HG03025 (cell line): ENCODE measurements around the gene EPN1.
"Not testable (repeated sequence)": the region's sequence is repeated elsewhere in the genome, so short reads cannot be mapped to it uniquely, and the experiment has no call there.

Experiments used
- ATAC-seq: cut with Tn5 transposase; IDR thresholded peaks from one replicate; pipeline ENCODE4 v1.9.1; 2021; ENCODE audit warnings: mild to moderate bottlenecking, moderate library complexity; ENCODE audit not compliant: unreplicated experiment, low FRiP score

EPN1 gene

DNA sequence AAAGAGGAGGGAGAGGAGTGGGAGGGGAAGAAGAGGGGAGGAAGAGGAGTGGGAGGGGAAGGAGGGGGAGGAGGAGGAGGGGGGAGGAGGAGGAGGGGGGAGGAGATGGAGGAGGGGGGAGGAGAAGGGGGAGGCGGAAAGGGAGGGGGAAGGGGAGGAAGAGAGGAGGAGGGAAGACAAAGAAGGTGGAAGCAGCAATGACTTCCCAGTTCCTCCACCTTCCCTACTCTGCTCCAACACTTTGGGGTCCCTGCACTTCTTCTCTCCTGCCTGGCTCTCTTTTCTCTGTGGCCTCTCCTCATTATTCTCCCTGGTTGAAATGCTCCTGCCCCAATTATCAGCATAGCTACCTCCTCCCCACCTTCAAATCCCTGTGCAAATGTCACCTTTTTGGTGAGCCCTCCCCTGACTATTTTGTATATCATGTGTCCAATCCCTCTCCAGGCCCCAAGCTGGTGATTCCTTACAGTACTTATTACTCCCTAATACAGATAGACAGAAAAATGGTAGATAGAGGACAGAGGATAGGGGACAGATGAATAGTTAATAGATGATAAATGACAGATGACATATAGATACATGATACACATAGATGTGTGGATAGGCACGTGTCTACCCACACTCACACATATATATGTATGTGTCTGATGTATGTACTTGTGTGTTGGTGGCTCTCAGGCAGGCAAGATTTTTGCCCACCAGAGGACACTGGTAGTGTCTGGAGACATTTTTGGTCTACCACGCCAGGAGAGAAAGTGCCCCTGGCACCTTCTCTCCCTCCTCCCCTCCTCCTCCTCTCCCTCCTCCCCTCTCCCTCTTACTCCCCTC lies 38.0 kb downstream of the EPN1 start:
- no peak for ATAC-seq

DNA sequence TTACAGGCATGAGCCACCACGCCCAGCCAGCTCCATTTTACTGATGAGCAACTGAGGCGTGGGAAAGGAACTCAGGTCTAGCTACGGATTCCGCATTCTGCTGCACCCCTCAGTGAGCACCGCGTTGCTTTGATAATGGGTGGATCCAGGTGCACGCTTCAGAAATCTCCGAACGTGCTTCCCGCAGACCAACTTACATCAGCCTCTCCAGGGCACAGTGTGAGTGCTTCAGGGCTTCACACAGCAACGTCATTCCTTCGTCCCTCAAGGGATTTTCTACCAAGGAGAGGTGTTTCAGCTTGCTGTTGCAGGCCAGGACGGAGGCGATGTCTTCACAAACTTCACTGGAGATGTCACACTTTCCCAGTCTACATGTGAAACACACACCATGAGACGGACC lies 41.5 kb downstream of the EPN1 start:
- no peak for ATAC-seq

DNA sequence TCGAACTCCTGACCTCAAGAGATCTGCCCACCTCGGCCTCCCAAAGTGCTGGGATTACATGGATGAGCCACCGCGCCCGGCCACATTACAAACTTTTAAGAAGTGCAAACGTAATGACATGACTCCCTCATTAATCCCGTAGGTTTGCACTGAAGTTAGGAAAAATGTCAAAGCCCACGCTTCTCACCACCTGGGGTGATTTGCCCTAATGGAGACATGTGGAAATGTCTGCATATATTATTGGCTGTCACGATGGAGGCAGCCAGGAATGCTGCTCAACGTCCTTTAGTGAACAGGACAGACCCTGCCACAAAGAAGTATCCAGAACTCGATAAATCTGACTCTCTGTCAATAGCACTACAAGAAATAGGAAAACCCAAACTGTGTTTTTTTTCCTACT lies 42.2 kb downstream of the EPN1 start:
- no peak for ATAC-seq

DNA sequence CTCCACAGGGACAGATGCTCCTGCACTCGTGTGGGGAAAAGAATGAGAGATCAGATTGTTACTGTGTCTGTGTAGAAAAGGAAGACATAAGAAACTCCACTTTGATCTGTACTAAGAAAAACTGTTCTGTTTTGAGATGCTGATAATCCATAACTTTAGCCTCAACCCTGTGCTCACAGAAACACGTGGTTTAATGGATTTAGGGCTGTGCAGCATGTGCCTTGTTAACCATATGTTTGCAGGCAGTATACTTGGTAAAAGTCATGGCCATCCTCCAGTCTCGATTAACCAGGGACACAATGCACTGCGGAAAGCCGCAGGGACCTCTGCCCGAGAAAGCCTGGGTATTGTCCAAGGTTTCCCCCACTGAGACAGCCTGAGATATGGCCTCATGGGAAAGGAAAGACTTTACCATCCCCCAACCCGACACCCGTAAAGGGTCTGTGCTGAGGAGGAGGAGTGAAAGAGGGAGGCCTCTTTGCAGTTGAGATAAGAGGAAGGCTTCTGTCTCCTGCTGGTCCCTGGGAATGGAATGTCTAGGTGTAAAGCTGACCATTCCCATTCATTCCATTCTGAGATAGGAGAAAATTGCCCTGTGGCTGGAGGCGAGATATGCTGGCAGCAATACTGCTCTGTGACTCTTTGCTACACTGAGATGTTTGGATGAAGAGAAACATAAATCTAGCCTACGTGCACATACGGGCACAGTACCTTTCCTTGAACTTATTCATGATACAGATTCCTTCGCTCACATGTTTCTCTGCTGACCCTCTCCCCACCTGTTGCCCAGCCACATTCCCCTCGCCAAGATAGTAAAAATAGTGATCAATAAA lies 43.1 kb downstream of the EPN1 start:
- not testable (repeated sequence) for ATAC-seq

DNA sequence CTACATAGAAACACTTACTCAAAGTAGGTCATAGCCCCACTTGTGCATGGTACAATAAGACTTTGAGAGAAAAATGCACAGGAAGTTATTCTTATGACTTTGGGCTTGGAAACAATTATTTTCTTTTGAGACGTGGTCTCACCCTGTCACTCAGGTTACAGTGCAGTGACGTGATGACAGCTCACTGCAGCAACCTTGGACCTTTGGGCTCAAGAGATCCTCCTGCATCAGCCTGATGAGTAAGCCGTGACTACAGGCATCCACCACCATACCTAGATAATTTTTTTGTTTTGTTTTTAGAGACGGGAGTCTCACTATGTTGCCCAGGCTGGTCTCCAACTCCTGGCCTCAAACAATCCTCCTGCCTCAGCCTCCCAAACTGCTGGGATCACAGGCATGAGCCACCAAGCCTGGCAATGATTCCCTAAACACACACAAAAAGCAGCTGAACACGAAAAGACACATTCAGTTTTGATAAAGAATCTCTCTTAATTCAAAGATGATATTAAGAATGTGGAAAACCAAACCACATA lies 45.3 kb downstream of the EPN1 start:
- no peak for ATAC-seq

DNA sequence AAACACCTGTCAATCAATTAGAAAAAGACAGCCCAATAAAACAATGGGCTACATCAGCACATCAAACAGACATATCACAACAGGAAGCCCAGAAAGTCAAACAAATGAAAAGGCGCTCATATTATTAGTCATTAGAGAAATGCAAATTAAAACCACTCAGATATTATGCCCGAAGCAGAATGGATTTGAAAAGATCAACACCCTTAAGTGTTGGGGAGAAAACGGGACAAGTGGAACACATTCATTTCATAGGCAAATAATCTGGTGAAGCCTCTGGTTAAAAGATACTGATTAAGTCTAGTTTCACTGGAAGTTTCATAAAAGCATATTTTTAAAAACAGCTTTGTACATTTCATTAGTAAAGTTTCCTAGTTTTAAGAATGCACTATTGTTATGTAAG lies 45.8 kb downstream of the EPN1 start:
- no peak for ATAC-seq

DNA sequence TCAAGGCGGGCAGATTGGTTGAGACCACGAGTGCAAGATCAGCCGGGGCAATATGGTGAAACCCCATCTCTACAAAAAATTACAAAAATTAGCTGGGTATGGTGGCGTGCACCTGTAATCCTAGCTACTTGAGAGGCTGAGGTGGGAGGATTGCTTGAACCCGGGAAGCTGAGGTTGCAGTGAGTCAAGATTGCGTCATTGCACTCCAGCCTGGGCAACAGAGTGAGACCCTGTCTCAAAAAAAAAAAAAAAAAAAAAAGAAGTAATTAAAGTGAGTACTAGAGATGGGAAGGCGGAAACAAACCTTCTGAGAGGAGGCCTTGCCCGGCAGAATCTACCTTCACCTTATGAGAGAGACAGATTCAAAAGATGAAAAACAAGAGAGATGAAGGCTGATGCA lies 48.5 kb downstream of the EPN1 start:
- ATAC-seq = no peak

DNA sequence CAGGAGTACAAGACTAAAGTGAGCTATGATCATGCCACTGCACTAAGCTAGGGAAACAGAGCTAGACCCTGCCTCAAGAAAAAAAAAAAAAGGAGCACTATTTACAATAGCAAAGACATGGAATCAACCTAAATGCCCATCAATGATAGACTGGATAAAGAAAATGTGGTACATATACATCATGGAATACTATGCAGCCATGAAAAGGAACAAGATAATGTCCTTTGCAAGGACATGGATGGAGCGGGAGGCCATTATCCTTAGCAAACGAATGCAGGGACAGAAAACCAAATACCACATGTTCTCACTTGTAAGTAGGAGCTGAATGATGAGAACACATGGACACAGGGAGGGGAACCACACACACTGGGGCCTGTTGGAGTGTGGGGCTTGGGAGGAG lies 55.4 kb downstream of the EPN1 start:
- not testable (repeated sequence) for ATAC-seq

DNA sequence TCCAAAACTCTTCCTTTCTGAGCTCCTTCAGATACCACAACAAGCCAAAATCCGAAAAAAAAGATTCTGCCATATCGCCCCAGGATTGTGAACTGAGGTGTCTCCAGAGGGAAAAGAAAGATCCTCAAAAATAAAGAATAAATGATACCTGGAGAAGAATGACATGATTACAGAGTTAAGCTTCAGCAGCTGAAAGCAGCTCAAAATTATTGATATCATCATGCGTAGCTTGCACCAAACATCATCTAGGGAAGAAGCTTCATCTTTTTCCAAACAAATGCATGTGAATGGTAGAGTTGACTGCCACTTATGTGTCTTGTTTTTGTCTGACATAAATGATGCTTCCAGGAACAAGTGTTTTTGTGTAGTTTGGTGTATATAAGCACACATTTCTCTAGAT lies 63.3 kb downstream of the EPN1 start, which contains the start of gene NLRP9:
TSS of gene NLRP9 (minus strand) at position 101 of the 400 bp plus-strand sequence. CDS start at position 73, 28 bp downstream.
- ATAC-seq = no peak

DNA sequence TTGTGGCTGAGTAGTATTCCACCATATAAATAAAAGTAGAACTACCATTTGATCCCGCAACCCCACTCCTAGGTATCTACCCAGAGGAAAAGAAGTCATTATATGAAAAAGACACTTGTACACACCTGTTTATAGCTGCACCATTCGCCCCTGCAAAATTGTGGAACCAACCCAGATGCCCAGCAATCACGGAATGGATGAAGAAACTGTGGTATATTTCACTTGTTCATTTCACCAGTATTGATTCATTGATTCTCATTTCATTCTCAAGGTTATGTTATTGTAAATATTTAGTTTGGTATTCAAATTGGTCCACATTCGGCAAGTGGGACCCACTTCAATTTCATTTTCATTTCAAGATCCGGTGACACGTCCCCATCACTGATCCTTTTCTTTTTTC lies 75.7 kb downstream of the EPN1 start:
- ATAC-seq = no peak

DNA sequence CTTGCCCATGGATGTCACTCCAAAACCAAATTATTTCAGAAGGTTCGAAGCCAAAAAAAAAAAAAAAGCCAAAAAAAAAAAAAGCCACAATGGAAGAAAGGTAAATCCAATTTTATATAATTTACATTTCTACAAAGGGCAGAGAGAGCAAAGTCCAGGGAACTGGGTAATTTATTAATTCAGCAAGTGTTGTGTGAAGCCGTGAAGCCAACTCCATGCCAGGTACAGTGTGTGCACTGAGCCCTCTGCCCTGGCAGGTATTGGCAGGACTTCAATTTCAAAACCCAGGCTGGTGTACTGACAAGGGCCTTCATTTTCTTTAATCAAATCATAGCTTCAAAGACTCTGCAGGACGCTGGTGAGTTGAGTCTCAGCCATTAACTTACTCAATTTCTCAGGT lies 78.4 kb downstream of the EPN1 start:
- ATAC-seq = no peak

DNA sequence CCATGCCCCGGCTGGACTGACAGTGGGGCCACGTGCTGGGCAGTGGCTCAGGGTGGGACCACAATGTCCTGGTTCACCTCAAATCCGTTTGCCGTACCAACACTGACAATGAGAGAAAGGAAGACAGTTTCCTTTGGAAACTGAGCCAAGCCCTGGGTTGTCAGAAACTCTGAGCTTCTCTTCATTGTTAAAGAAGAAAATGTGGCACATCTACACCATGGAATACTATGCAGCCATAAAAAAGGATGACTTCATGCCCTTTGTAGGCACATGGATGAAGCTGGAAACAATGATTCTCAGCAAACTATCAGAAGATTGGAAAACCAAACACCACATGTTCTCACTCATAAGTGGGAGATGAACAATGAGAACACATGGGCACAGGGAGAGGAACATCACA lies 81.8 kb downstream of the EPN1 start:
- ATAC-seq = not testable (repeated sequence)

DNA sequence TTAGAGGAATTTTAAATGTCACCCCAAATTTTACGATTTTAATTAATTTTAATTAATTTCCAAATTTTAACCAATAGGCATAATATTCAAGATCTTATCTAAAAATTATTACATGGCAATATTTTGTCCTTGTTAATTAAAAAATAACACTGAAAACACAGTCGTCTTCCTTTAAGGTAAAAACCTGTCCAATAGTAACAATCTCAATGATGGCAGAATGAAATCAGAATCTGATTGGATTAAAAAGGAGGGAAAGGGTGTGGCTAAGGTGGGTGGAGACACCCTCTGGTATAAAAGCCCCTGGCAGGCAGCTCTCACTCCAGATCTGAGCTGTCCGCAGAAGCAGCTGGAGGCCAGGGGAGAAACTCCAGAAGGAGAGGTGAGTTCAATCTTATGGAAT lies 83.8 kb downstream of the EPN1 start, which contains the start of gene RFPL4A:
TSS of gene RFPL4A (plus strand) at position 301 of the 400 bp plus-strand sequence. CDS start 2,704 bp downstream, outside the sequence.
- not testable (repeated sequence) for ATAC-seq
